Measurements from ENCODE around the gene IGSF3. TPM values are rescaled to one million over a fixed set of nuclear protein-coding genes. Genes with fewer than 3 reads are reported as not detected.
"Not testable (repeated sequence)": the region's sequence is repeated elsewhere in the genome, so short reads cannot be mapped to it uniquely, and the experiment has no call there.

IGSF3 gene
- total RNA-seq, 1 experiment from 2014 or later = 39.8 TPM

DNA sequence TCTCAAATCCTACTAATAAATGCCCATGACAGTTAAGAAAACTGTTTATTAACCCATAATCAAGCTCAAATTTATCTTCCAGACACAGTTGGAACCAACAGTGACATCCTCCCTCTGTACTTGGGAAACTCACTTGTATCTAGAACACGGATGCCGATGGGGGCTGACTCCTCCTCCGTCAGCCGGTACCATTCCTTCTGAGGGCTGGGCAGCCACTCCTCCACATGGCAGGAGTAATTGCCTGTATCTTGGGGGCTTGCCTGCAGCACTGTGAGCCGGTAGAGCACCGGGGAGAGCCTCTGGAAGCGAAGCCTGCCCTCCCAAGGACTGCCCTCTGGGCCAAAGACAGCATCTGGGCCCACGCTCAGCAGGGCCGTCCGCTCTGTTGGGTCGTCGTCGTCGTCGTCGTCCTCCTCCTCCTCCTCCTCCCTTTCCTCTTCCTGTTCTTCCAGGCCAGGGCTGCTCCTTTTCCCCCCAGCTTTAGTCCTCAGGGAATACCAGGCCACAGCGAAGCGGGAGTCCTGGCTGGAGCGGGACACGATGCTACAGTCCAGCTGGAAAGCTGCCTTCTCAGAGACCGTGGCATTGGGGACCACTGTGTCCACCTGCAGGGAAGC is 88.2 kb downstream of the IGSF3 start:
- DNase-seq (ENCODE audit: low read depth) = no peak

DNA sequence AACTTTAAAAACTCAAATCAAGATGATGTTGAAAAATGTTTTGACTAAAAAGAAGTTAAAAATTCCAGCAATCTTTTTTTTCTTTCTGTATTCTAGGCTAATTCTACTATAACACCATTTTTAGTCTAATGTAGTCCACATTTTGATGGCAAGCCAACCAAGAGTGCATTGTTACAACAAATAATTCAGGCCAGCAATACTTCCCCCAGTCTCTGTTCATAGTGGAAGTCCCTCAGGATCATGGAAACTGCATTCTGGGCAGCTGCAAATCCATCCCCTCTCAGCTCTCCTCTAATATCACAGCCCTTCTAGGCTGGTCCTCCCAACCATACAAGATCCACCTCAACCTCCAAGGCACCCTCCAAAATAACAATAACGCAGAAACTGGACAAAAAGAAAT is 89.0 kb downstream of the IGSF3 start:
- DNase-seq (ENCODE audit: low read depth) = no peak

DNA sequence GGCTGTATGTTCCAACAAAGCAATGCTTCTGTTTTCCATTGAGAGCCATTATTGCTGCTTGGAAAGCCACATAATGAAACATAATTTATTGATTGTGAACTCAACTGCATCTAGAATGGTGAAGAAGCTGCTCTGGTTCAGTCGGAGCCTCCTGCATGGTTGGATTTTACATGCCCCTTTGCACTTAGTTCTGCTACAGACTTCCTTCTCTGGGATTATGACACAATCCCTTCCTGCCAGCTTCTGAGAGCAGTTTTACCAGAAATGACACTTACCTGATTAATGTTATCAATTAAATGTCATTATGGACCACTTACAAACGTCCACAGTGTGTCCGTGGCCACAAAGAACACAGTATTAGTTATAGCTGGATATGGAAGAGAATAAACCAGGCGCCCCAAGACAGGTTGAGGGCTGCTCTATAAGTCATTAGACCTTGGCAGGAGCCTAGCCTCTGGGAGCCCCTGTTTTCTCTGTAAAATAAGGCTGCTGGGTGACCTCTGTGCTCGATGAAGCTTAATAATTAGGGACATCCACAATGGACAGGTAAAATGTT is 89.7 kb downstream of the IGSF3 start:
- no peak for DNase-seq (ENCODE audit: low read depth)

DNA sequence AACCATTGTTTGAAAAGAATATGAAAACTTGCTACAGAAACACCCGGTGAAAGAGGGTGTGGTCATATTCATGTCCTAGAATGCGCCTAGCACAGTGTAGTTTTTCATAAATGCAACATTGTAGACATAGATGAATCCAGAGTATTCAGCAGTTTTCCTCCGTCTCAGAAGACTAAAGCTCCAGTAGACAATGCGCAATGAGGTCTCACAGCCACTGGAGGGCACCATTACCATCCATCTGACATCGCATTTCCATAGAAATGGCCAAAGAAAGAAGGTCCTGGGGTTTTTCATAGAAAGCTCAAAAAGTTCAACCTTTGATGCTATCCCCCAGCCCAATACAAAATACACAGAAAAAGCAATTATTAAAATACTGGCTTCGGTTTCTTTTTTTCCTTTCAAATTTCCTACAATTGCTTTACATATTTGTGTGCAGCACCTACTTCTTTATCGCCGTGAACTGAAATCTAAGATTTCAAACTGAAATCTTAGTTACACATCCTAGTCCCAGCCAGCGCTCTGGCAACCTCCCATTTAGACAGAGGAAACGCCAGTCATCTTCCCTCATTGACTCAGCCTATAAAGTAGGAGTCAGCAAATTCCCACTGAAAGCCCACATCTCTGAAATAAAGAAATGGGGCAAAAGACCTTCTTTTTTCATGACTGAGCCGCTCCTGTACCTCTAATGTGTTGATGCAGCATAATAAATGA is 92.8 kb downstream of the IGSF3 start:
- peak; percentile 68 for DNase-seq (ENCODE audit: low read depth)

DNA sequence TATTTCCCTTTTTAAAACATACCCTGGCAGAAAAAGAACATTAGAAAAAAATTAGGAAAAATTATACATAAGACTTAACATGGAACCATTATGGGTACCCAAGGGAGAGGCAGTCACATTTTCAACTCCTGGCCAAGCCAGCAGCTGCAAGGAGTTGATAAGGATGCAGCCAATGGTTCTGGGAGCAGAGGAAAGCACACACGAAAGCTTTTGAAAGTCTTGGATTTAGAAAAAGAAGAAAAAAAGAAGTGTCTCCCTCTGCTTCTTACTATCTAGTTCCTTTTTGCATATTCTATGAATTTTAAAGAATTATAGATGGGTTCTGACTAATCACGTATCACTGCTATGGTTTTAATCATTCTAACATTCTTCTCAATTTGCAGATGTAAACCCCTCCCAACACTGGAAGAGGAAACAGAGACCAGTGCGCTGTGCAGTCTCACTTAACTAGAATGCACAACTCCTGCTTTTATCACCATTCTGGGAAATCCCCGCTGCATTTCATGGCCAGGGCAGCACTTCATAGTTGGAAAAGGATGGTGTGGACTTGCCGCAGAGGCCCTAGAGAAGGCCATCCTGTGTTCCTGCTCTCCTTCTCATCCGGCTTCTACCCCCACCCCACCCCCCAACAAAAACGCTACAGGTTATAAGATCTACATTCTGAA is 94.0 kb downstream of the IGSF3 start:
- peak; percentile 9 for DNase-seq (ENCODE audit: low read depth)

DNA sequence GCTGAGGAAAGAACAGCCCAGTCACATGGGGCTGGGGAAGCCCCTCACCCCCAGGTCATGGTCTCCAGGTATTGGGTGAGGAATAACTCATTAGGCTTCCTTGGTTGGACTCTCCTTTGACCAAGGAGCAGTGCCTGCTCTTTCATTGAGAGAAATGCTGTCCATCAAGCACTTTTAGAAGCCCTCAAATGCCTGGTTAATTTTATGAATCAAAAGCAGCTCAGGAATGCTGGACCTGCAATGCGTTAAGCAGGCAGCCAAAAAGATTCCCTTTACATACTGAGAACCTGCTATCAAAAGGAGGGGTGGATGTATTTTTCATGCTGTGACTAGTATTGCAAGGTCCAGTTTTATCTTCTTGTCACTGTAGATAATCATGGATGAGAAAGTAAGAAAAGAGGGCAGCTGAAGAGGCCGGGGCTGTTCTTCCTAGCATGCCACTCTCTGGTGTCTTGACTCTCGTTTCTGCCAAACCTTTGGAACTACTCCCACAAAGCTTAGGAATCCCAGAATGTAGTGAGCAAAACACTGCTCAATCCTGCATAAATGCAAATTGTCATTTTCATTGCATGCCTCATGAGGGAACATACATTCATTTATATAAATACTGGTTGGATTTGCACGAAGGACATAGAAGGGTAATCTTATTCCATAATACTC is 94.6 kb downstream of the IGSF3 start:
- no peak for DNase-seq (ENCODE audit: low read depth)

DNA sequence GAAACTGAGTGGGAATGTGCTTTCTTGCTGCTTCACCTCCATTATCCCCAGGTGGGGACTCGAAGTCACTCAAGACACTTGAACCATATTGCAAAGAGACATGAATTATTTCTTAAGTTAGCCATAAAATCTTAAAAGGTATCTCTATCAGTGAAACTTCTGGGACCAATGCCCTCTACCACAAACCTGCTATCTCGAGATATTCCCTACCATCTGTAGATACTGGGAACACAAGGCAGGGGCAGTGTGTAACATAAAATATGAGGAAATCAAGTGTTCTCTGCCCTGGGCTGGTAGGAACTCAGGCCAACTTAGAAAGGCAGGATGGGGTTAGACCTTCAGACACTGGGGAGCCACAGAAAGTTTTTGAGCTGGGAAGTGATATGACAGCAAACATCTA is 95.4 kb downstream of the IGSF3 start:
- DNase-seq (ENCODE audit: low read depth) = no peak

DNA sequence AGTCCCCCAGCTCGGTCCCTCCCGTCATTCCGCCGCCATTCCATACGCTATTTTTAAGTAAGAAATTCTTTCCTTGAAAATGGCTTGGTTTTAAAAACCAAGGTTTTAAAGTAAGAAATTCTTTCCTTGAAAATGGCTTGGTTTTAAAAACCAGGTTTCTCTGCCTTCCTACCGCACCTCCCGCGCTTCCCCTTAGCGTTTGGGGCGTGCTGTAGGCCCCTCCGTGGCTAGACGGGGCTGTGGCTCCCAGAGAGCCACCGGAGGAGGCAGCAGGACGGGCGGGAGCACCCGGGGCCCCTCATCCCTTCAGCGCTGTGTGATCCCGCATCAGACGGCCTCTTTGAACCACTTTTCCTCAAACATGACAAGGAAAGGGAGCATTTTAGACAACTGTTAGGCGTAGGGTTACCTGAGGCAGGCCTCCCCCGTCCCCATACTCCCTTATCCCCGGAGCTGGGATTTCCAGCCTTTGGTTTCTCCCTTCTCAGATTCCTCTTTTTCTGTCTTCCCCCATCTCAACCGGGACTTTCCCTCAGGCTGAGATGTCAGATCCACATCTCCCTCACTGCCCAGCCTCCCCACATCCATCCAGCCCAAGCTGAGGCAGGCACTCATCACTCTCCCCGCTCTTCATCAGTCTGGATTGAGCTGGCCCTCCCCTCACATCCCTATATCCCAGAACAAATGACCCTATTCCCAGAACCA is 96.2 kb downstream of the IGSF3 start:
- peak; percentile 32 for DNase-seq (ENCODE audit: low read depth)

DNA sequence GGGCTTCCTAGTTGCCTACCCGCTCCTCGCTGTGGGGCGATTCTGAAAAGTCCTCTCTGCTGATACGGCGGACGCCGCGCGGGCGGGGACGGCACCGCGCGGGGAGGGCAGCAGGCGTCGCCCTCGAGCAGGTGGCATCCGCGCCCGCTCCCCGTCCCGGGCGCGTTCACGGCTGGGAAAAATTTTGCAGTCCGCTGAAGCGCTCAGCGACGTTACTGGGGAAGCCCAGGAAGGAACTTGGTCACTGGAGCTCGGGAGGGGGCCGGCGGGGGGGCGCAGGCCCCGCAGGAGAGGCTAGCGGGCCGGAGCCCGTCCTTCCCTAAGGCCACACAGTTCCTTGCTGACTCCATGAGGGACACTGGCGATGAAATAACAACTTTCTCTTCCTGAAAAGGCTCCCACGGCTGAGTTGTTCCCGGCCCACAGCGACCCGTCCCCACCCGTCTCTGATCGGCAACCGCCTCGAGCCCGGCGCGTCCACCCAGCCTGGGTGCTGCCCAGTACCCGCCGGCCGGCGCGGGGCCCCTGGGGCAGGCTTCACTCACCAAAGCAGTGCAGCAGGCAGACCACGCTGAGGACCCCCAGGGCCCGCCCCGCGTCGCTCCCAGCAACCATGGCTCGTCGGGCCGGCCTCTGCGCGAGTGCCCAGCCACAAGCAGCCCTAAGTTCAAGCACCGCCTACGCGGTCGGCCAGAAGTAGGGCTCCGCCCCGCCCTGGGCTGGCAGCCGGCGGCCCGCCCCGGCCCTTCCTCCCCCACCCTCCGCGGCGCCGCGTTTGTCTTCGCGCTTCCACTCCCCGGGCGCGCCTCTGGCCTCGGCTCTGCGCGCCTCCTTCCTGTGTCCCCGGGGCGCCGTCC is 96.9 kb downstream of the IGSF3 start, which contains the start of gene CD58:
CD58 (minus strand) TSS at position 669 of the 857 bp plus-strand sequence; CDS start at position 615, 54 bp downstream.
- DNase-seq (ENCODE audit: low read depth) = peak; percentile 90

DNA sequence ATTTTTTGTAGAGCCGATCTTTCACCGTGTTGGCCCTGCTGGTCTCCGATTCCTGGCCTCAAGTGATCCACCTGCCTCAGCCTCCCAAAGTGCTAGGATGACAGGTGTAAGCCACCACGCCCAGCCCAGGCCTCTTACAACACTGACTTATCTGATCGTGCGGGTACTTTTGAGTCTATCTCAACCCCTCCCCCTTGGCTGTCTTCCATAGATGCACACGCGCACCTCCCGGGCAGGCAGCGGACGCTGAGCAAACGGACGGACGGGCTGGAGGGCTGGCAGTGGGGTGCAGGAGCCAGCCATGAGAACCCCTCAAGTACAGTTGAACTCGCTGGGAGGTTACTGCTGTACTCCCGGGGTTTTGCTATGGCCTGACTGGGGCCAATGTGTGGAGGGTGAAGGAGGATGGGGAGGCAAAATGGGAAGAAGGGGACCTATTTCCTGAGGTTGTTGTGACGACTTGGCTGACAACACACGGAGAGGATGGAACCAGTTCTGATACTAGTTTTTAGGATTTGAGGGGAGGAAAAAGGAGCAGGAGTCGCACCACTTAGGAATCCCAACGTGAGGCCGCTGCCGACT is 97.7 kb downstream of the IGSF3 start:
- DNase-seq (ENCODE audit: low read depth) = peak; percentile 71

DNA sequence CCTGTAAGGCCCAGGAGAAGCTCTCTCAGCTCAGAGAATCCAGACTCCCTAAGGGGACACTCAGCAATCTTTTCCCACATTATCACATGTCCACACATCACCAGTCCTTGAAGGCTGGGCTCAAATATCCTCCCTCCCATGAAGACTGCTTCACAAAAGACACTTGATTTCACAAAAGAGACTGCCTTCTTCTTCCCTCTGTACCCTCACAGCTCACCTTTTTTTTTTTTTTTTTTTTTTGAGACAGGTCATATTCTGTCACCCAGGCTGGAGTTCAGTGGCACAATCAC is 98.2 kb downstream of the IGSF3 start:
- DNase-seq (ENCODE audit: low read depth) = peak; percentile 26

DNA sequence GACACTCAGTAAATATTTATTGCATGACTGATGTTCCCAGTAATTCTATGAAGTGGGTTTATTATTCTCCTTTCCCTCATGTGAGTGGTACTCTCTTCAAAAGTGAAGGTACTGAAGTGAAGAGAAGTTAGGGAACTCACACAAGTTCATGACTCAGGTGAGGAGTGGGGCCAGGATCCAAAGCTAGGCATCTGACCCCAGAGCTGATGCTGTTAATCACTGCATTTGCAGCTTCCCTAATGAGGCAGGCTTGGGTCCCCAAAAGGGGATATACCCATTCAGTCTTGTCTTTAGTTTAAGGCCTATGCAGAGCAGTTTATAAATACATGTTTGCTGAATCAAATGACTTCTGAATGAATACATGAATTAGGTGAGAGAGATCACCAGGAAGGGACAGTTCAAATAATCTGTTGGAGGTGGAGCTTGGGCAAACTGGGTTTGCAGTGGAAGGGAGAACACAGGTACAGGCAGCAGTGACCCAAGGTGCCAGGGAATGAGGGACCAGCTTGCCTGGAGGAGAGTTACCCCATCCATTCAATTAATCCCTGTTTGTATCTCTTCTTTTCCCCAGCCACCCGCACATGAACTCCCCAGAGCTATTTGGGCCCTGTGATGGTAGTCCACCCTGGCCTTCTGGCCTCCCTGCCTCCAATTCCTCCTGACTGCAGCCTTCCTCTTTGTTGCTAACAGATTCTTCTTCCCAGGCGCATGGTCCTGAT is 98.7 kb downstream of the IGSF3 start:
- DNase-seq (ENCODE audit: low read depth) = no peak

DNA sequence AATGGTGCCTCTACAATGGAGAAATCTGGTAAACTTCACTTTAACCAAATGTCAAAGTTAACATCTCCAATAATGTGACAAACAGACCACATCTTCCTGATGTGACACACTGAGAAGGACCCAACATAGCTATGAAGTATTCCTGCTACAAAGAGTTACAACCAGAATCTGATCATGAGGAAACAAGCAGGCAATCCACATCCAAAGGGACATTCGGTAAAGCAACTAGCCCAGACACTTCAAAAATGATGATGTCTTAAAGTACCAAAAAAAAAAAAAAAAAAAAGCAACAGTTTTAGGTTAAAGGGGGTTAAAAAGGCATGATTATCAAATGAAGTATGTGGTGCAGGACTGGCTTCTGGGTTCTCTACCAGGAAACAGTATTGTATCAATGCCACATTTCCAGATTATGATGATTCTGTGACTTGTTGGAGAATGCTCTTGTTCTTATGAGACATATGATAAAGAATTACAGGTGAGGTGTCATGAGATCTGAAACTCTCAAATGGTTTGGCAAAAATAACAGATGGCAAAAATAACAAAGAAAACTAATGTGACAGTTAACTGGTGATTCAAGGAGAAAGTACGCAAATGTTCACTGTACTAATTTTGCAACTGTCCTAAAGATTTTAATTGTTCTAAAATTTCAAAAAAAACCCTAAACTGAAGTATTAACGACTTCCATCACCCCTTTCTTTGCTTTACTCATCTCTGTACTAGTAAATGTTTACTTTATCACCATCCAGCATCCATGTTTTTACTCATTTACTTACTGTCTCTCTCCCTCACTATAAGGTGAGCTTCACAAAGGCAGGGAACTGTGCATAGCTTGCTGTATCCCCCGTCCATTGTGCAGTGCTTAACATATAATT is 99.5 kb downstream of the IGSF3 start:
- no peak for DNase-seq (ENCODE audit: low read depth)

DNA sequence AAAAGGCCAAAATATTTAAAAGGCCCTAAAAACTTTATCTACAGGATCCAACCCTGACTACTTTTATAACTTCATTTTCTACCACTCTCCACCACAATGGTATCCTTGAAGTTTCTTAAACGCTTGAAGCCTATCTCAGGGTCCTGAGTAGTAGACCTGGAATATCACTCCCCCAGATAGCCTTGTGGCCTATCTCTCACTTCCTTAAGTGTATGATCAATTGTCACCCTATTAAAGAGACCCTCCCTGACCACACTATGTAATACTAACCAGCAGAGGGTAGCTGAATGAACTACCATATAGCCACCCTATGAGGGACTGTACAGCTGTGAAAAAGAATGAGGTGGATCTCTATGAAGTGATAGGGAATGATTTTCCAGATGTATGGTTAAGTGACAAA is 102.3 kb downstream of the IGSF3 start:
- no peak for DNase-seq (ENCODE audit: low read depth)

DNA sequence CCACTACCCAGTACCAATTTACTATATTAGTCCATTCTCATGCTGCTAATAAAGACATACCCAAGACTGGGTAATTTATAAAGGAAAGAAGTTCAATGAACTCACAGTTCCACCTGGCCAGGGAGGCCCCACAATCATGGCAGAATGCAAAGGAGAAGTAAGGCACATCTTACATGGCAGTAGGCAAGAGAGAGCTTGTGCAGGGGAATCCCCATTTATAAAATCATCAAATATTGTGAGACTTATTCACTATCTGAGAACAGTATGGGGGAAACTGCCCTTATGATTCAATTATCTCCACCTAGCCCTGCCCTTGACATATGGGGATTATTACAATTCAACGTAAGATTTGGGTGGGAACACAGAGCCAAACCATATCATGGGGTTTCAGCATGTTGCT is 103.1 kb downstream of the IGSF3 start:
- DNase-seq (ENCODE audit: low read depth) = no peak

DNA sequence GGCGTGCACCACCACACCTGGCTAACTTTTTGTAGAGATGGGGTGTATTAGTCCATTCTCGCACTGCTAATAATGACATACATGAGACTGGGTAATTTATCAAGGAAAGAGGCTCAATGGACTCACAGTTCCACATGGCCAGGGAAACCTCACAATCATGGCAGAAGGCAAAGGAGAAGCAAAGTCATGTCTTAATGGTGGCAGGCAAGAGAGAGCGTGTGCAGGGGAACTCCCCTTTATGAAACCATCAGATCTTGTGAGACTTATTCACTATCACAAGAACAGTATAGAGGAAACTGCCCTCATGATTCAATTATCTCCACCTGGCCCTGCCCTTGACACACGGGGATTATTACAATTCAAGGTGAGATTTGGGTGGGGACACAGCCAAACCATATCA is 105.1 kb downstream of the IGSF3 start:
- not testable (repeated sequence) for DNase-seq (ENCODE audit: low read depth)

DNA sequence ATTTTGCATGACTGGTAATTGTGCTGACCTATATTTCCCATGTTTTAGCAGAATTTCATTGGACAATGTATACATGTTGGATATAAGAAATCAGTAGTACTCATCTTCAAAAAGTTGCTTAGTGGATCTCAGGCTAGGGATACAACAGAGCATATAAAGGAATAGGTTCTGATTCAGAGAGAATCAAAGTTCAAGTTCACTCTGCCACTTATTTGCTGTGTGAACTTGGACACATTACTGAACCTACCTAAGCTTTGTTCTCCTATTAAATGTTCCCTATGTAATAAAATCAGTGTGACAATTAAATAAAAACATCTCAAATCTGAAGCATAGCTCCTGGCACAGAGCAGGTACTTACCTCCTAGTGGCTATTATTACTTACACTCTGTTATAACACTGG is 106.0 kb downstream of the IGSF3 start:
- no peak for DNase-seq (ENCODE audit: low read depth)

DNA sequence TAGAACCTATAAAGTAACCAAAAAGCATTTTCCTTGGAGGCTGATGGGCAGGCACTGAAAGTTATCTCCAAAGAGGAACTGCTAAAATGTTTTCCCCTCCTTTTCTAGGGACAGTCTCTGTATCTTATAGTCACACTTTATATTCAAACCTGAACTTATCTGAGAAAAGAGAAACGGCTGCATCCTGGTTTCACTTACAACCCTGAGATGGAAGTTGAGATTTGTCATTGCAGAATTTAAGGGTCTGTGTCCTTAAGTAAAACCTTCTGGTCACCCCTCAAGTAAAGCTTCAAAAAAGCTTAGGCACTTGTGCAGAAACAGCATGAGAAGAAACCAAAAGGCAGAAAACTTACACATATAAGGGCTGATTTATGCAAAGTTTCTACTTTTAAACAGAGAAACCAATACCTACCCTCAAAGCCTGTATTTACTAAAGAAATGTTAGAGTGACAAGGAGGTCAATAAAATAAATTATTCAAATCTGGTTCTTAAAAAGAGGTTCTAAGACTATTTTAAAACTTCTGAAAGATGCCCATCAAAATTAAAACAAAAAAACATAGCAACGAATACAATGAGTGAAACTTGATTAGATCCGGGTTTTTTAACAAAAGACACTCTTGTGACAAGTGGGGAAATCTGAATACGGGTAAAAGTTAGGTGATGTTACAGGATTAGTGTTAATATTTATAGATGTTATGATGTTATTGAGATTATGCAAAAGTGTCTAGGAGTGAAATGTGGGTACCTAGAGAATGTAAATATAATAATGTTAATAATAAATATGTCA is 106.6 kb downstream of the IGSF3 start:
- DNase-seq (ENCODE audit: low read depth) = no peak

All from RPMI7951 (cell line).